Stimulated activated CD8-positive, alpha-beta memory T cell treated with anti-CD3 and anti-CD28 coated beads, Interleukin-4, amount 100 ng/mL, for 4 hours (primary cell): Measurements from ENCODE around the gene RER1.

Source experiments
- DNase-seq, 2 donors: peaks; one replicate each; pipeline ENCODE4 v3.0.0-alpha.2; 2020; ENCODE audit warnings: low read depth in 2 of 2, low spot score in 1 of 2

RER1 gene

GRCh38 chr1:2405588-2406295 lies 14.1 kb downstream of the RER1 start:
- no peak for DNase-seq

DNA sequence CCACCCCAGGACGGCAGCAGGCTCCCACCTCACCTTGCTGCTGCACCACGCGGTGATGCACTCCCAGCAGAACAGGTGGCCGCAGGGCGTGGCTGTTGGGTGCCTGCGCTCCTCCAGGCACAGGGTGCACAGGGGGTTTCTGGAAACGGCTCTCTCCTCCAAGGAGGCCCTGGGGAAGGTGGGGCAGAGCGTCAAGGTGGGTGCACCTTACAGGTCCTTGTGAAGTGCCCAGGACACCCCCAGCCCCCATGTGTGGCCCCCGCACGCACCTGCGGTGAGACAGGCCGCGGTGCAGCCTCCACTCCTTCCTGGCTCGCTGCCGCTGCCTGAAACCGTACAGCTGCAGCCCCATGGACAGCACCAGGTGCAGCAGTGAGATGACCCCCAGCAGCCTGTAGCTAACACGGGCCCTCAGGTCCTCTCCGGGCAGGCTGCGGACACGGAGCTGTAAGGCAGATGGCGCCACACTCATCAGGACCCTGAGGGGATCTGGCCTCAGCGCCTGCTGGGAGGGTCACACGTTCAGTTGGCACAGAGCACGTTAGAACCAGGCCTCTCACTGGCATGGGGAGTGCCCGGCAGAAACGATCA lies 14.9 kb downstream of the RER1 start:
- DNase-seq = no peak

GRCh38 chr1:2407166-2407990 lies 15.7 kb downstream of the RER1 start:
- DNase-seq = no peak

DNA sequence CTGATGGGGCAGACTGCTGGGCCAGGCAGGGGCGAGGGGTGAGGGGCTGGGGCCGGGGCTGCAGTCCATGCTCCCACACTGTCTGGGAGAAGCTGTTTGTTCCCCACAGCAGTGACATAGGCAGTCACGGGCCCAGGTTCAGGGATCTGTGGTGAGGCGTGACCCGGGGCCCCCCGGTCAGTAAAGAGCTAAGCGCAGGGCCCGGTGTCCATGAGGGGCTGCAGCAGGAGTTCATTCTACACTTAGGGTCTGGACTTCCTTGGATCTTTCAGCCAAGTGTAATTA lies 16.3 kb downstream of the RER1 start:
- no peak for DNase-seq

DNA sequence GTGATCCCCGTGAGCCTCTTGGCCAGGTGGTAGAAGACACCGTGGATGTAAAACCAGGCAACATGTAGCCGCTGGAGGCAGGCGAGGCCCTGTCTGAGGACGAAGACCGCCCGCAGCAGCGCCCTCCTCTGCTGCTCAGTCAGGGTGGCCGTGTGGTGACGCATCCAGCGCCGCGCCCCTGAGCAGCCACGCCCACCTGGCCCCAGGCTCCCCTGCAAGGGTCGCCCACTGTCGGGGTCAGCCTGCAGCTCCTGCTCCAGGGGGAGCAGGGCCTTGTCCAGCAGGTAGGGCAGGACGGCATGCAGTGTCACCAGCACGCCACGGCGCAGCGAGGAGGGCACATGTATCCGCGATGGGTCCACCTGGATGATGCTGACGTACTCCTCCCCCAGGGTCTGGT lies 16.8 kb downstream of the RER1 start:
- DNase-seq = no peak

GRCh38 chr1:2408859-2409276 lies 17.2 kb downstream of the RER1 start:
- DNase-seq = no peak

- no peak for DNase-seq
These were observed 18.1 kb downstream of the RER1 start for GRCh38 chr1:2409745-2410144.

- DNase-seq = no peak
These were observed 20.3 kb downstream of the RER1 start for GRCh38 chr1:2411801-2412394.

DNA sequence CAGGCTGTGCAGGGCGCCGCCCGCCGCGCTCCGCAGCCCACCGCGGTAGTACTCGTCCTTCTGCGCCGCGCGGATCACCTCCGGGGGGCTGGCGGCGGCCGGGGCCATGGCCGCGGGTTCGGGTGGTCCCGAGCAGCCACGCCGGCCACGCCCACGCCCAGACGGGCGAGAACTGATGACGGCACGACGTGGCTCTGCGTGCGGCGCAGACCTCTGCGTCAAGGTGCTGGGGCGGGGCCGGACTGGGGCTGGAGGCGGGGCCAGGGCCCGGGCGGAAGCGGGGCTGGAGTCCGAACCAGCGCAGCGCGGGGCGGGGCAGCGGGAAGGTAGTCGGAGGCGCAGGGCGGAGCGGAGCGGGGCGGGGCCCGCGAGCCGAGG lies 20.7 kb downstream of the RER1 start, which contains the start of gene PEX10:
Gene PEX10 (minus strand): TSS at position 170 of the 378 bp plus-strand sequence. CDS start 62 bp downstream, at position 108.
- peak; percentile 98 for DNase-seq

GRCh38 chr1:2412773-2413494 lies 21.3 kb downstream of the RER1 start:
- no peak for DNase-seq

GRCh38 chr1:2413495-2414296 lies 22.1 kb downstream of the RER1 start:
- DNase-seq = no peak

- peak; percentile 62 to 66 for DNase-seq
These were observed 22.8 kb downstream of the RER1 start for GRCh38 chr1:2414297-2414958.

- no peak for DNase-seq
These were observed 23.7 kb downstream of the RER1 start for GRCh38 chr1:2415337-2415736.

GRCh38 chr1:2415801-2416208 lies 24.2 kb downstream of the RER1 start:
- no peak for DNase-seq

- DNase-seq = no peak
These were observed 24.8 kb downstream of the RER1 start for GRCh38 chr1:2416403-2416802.

DNA sequence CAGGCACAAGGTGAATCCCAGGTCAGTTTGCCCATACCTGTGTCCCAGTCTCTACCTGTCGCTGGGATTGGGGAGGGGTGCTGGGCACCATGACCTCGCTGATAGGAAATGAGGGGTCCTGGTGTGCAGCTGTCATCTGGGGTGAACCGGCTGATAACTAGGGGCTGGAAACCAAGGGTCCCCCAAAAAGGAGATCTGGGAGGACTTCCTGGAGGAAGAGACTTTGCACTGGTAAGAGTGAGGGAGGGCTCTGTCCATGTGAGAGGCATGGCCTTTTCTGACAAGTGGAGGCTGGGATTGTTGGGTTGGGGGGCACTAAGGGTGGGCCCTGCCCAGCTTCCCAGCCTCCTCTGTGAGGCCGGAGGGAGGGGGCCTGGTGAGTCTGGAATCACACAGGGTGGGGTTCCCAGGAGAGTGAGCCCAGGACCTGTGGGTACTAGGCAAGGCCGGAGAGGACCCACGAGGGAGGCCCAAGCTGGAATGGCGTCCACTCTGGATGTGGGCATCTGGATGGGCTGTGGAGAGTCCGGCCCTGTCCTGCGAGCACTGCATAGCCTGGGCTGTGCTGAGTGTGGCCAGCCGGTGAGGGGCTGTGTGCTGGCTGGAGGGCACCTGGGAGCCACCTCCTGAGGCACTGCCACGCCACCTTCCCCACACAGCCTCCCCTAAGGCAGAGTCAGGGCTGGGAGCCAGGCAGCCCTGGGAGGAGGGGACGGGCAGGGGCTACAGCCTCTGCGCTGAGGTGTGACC lies 25.6 kb downstream of the RER1 start:
- DNase-seq = no peak

- DNase-seq = no peak
These were observed 26.2 kb downstream of the RER1 start for GRCh38 chr1:2417833-2418225.

GRCh38 chr1:2418791-2419320 lies 27.2 kb downstream of the RER1 start:
- DNase-seq = no peak

DNA sequence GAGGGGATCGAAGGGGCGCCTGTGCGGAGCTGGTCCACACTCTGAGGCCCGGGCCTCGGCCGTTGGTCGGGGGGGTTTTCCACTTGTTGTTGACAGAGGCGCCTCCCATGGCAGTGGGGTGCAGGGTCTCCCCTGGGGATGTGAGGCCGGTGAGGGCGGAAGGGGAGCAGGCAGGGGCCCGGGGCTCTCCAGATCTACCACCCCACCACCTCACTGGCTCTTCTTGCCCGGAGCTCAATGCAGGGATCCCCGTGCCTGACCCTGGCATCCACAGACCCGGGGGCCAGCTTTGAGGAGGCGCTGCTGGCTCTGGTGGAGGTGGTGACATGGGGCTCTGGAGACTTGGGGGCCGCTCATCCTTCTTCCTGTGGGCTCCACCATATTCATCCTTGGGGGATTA lies 27.8 kb downstream of the RER1 start:
- DNase-seq = no peak
